GM12801 (cell line): ENCODE measurements around the gene CACNG4.

ENCODE experiments used
- TF ChIP-seq, protein P1 (sequence below): IDR thresholded peaks from one replicate; pipeline ENCODE4 v1.5.1; 2011; ENCODE audit warnings: control low read depth; ENCODE audit not compliant: insufficient read length; ENCODE audit errors: extremely low read depth

CACNG4 gene

DNA sequence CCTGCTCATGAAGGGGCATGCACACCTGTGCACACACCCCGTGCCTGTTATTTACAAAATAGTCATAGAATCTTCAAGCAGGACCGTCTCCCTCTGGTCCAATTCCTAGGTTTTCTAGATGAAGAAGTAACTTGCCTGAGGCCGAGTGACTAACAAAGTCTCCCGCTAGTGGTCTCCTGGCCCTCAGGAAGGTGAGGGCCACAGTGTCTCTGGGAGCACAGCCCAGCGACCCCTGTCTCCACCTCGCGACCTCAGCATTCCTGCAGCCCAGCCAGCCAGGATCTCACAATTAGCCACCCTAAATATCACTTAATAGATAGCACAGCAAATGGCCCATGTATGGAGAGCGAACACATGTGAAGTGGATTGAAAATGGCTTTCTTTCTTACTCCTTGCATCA is 49.4 kb downstream of the CACNG4 start:
- TF ChIP-seq, protein P1, sequence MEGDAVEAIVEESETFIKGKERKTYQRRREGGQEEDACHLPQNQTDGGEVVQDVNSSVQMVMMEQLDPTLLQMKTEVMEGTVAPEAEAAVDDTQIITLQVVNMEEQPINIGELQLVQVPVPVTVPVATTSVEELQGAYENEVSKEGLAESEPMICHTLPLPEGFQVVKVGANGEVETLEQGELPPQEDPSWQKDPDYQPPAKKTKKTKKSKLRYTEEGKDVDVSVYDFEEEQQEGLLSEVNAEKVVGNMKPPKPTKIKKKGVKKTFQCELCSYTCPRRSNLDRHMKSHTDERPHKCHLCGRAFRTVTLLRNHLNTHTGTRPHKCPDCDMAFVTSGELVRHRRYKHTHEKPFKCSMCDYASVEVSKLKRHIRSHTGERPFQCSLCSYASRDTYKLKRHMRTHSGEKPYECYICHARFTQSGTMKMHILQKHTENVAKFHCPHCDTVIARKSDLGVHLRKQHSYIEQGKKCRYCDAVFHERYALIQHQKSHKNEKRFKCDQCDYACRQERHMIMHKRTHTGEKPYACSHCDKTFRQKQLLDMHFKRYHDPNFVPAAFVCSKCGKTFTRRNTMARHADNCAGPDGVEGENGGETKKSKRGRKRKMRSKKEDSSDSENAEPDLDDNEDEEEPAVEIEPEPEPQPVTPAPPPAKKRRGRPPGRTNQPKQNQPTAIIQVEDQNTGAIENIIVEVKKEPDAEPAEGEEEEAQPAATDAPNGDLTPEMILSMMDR: no peak

DNA sequence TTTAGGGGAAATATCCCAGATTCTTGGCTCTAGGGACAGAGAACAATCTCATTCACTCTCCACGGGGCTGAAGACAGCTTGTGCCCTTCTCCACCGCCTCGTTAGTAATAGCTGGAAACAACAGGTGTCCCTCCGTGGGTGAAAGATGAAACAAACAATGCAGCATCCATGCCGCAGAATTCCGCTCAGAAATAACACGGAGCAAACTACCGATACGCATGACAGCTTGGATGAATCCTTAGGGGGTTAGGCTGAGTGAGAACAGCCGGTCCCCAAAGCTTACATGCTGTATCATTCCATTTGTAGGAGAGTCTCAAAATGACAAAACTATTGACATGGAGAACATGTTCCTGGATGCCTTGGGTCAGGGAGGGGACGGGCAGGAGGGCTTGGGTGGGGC is 50.5 kb downstream of the CACNG4 start:
- TF ChIP-seq, protein P1: no peak

DNA sequence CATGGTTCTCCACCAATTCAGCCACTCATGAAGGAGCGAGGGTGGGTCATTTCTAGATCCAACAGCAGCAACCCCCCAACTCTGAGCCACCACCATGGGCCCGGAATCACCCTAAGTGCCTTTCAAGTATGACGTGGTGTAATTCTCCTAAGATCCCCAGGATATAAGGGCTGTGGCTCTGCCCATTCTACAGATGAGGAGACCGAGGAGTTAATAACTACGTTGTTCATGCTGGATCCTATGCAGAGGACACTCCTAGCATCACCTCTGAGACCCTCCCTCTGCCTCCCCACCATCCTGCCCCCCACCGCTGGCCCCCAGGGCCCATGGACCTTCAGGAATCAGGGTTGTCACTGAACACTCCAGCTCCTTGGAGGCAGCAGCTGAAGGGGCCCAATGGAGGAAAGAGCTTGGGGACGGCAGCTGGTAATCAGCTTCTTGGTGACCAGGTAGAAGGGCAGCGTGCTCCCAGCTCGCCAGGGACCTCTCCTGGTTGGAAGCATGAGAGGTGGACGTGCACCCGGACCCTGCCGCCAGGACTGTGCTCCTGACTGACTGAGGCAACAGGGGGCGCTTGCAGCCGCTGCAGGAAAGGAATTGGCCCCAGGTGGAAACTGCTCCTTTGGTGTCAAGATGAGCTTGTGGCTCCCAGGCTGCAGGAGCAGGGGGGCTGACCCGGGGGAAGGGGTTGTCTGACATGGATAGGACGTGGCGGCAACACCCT is 51.7 kb downstream of the CACNG4 start:
- TF ChIP-seq, protein P1: no peak

DNA sequence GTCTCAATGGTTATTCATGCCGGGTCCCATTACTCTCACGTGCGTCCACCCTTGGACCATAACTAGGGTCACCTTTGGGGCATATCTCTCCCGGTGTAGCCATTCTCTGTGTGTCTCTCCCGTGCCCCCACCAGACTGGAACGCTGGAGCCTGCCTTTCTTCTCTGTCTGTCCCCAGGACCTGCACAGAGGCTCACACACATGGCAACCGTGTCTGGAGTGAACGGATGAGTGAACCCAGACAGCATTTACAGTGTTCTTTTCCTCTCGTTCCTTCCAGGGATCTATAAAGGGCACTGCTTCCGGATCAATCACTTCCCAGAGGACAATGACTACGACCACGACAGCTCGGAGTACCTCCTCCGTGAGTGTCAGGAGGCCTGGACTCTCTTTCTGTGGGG is 53.4 kb downstream of the CACNG4 start:
- TF ChIP-seq, protein P1: no peak

DNA sequence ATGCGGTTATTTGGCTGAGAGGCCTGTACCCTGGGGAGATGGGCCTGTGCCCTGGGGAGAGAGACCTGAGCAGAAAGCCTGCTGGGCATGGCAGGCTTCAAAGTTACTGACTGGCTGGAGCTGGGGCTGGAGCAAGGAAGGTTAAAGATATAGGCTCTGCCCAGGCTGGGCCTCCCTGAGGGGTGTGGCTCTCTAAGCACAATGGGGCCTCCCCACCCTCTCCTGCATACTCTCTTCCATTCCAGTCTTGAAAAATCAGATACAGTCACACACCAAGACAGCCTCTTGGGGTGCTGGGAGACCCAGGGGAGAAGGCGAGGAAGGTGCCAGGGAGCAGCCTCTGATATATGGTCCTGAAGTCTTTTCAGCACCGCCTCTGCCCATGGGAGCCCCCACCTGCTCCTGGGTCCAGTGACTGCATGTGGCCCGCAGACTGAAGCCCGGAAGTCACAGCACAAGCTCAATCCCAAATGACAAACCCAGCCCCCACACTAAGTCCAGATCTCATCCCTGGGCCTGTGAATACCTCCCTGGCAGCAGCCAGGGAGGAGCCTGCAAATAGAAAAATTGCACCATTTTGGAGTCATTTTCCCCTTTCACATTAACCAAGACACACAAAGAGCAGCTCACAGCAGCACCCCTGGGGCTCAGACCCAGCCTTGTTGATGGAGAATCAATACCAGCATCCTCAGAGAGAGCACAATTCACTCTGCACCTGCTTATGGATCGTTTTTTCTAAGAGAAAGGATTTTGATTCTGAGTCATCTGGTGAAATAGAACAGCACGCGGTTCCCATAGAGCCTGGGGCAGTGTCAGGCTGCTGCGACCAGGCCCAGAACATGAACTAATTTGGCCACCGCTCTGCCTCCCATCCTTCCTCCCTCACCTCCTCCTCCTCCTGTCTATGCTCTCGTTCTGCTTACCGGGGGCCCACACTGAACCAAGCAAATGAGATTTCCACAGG is 54.2 kb downstream of the CACNG4 start:
- TF ChIP-seq, protein P1: no peak

DNA sequence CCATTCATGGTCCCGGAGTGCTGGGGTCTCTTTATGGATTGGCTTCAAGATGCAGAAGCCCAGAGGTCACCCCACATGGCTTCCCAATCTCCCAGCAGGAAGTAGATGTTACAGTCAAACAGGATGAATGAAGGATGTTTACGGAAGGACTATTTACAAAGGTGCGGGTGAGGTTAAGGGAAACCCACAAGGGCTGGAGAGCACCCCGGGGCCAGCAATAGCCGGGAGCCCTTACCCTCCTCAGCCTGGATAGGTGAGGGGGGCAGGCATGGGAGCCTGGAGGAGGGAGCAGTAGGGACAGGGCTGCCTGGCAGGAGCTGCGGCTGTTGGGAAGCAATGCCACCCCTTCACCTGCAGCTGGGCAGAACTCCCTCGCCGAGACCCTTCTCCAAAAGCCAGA is 55.3 kb downstream of the CACNG4 start:
- TF ChIP-seq, protein P1: no peak

DNA sequence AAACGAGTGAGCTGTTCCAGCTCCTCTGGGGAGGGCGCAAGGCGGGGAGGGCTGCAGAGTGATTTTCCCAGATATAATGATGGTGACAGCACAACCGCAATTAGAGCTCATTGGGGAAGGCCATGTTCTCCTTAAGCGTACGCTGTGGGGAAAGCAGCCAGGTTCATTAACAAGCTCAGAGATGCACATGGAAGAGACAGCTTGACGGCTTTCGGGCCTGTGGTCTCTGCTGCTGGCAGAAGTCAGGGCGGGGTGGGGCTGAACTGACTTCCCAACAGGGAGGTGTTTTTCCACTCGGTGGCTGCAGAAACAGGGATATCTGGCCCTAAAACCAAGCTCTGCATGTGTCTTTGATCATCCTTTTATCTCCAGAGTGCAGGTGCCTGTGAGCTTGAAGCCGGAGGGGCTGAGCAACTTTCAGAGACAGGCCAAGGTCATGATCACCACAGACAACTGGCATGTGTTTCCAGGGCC is 55.8 kb downstream of the CACNG4 start:
- TF ChIP-seq, protein P1: no peak
